ENCODE data around the gene SAMD1.

SAMD1 gene

GRCh38 chr19:14061751-14062557, 28.6 kb downstream of the SAMD1 start, which contains the start of gene PALM3:
Gene PALM3 (minus strand): TSS chr19:14062076. CDS start chr19:14061980, 96 bp downstream.
- no peak for TF ChIP-seq CTCF (conservative IDR thresholded peaks at IDR 0.05; ENCODE audit: low read depth)
- H3K27ac ChIP-seq = no peak within 1 kb of the TSS
- CTCF ChIA-PET = interaction anchor here (0.8 kb wide), 1 partner anchor 109 kb away, joined by 3 read pairs; no protein-coding TSS in a partner anchor
- POLR2A ChIA-PET (ENCODE audit: low non-redundant PET) = no interaction called here
- DNase-seq (ENCODE audit: low spot score) = no peak

GRCh38 chr19:14061081-14061749, 29.3 kb downstream of the SAMD1 start:
- TF ChIP-seq CTCF (conservative IDR thresholded peaks at IDR 0.05; ENCODE audit: low read depth) = no peak
- no peak overlapping the region for H3K27ac ChIP-seq
- POLR2A ChIA-PET (ENCODE audit: low non-redundant PET) = no interaction called here
- no peak for DNase-seq (ENCODE audit: low spot score)
- CTCF ChIA-PET = interaction anchor here (0.8 to 3.0 kb wide), 2 partner anchors 12 to 108 kb away, joined by 3 to 22 read pairs; partner anchors contain the start of gene MISP3

GRCh38 chr19:14059652-14060155, 30.8 kb downstream of the SAMD1 start:
- no peak overlapping the region for H3K27ac ChIP-seq
- CTCF ChIA-PET = interaction anchor here (0.6 to 3.0 kb wide), 14 partner anchors 9 to 191 kb away, joined by 3 to 22 read pairs (median 4); partner anchors contain the start of gene MISP3
- DNase-seq (ENCODE audit: low spot score) = no peak
- POLR2A ChIA-PET (ENCODE audit: low non-redundant PET) = no interaction called here
- TF ChIP-seq CTCF (conservative IDR thresholded peaks at IDR 0.05; ENCODE audit: low read depth) = no peak

GRCh38 chr19:14059093-14059480, 31.5 kb downstream of the SAMD1 start:
- ChIA-PET CTCF (interaction anchor here (0.6 to 3.0 kb wide), 18 partner anchors 8 to 473 kb away, joined by 3 to 22 read pairs (median 4); partner anchors contain the start of genes IL27RA and MISP3), POLR2A (ENCODE audit: low non-redundant PET) (no interaction called here)
- peak; percentile 78 for TF ChIP-seq CTCF (conservative IDR thresholded peaks at IDR 0.05; ENCODE audit: low read depth)
- DNase-seq (ENCODE audit: low spot score) = no peak
- H3K27ac ChIP-seq = no peak overlapping the region

GRCh38 chr19:14058182-14059092, 32.1 kb downstream of the SAMD1 start:
- TF ChIP-seq CTCF (conservative IDR thresholded peaks at IDR 0.05; ENCODE audit: low read depth) = no peak
- no peak for DNase-seq (ENCODE audit: low spot score)
- ChIA-PET POLR2A (ENCODE audit: low non-redundant PET) (no interaction called here), CTCF (interaction anchor here (0.6 to 3.0 kb wide), 17 partner anchors 8 to 474 kb away, joined by 3 to 22 read pairs (median 4); partner anchors contain the start of genes IL27RA and MISP3)
- no peak overlapping the region for H3K27ac ChIP-seq

Measured in RWPE1 (cell line).